Endothelial cell of umbilical vein (primary cell): ENCODE measurements around the gene SOX18. TPM values are rescaled to one million over a fixed set of nuclear protein-coding genes. Genes with fewer than 3 reads are reported as not detected.

ENCODE experiments used
- BruUV-seq: library from RNA; stranded (reverse); fragments of 400-500 nt; replicated peaks from 2 replicates; lab custom pipeline; 2021; lab: Mats Ljungman, UMichigan
- CTCF ChIA-PET: fragments of 300-600, 350-600 bp; sonication (Branson Sonifier 250); formaldehyde crosslinking; loops from one replicate; lab custom pipeline; 2021; ENCODE audit warnings: antibody characterized with exemption, inconsistent platforms; lab: Charles Lee
- POLR2A ChIA-PET: fragments of 300-600, 350-600 bp; sonication (Branson Sonifier 250); formaldehyde crosslinking; loops from one replicate; lab custom pipeline; 2021; ENCODE audit warnings: antibody characterized with exemption, inconsistent platforms; lab: Charles Lee
- DNase-seq: peaks from one replicate; pipeline ENCODE4 v3.0.0-alpha.2; 2011; ENCODE audit warnings: low read depth, low spot score
- FAIRE-seq: peaks from 2 replicates; lab custom pipeline; 2011; peaks lifted over from hg19 to GRCh38; lab: Jason Lieb, UNC
- H2AFZ ChIP-seq: 2 replicates; pipeline ENCODE4 v1.6.0; 2012; ENCODE audit warnings: low read depth, low read length, control low read depth, inconsistent platforms
- H3K27ac ChIP-seq: 2 replicates; pipeline ENCODE4 v1.5.1; 2011; ENCODE audit warnings: low read depth, mild to moderate bottlenecking, control low read depth, low read length, moderate library complexity; ENCODE audit not compliant: insufficient read depth
- H3K27me3 ChIP-seq, 2 experiments: 2 replicates each; pipeline versions ENCODE4 v1.6.0 to v1.6.1; 2011; ENCODE audit warnings: low read length in 2 of 2, mixed read lengths in 1 of 2; ENCODE audit not compliant: control insufficient read depth in 2 of 2, insufficient read depth in 2 of 2
- H3K36me3 ChIP-seq, 2 experiments: 2 replicates in 1 of 2; 3 replicates in 1 of 2; pipeline ENCODE4 v1.5.1; 2011; ENCODE audit warnings: low read length in 2 of 2, mild to moderate bottlenecking in 1 of 2, moderate library complexity in 1 of 2; ENCODE audit not compliant: control insufficient read depth in 2 of 2, insufficient read depth in 2 of 2; ENCODE audit errors: extremely low read depth in 1 of 2
- H3K4me1 ChIP-seq: 3 replicates; pipeline ENCODE4 v1.5.1; 2011; ENCODE audit warnings: mild to moderate bottlenecking, low read length; ENCODE audit not compliant: control insufficient read depth, insufficient read depth; ENCODE audit errors: extremely low read depth
- H3K4me2 ChIP-seq: 2 replicates; pipeline ENCODE4 v1.6.1; 2011; ENCODE audit warnings: low read length, control low read depth, mixed read lengths; ENCODE audit not compliant: insufficient read depth
- H3K4me3 ChIP-seq, 3 experiments: fragments of 200-600 bp in 1 of 3; sonication (generic), shearing (Covaris generic) in 1 of 3; replicated peaks in 1 of 3; 2 replicates each; pipeline ENCODE4 v1.5.1; 2011 to 2016; ENCODE audit warnings: control low read depth in 3 of 3, low read length in 3 of 3, mild to moderate bottlenecking in 2 of 3, inconsistent platforms in 1 of 3, low read depth in 1 of 3, moderate library complexity in 1 of 3; ENCODE audit not compliant: insufficient read depth in 1 of 3
- H3K79me2 ChIP-seq: 2 replicates; pipeline ENCODE4 v1.6.0; 2012; ENCODE audit warnings: low read length, inconsistent platforms; ENCODE audit not compliant: control insufficient read depth, insufficient read depth
- H3K9ac ChIP-seq: replicated peaks from 2 replicates; pipeline ENCODE3; 2011; ENCODE audit warnings: low read length, control low read depth; ENCODE audit not compliant: insufficient read depth; ENCODE audit errors: extremely low read depth
- H3K9me1 ChIP-seq: replicated peaks from 3 replicates; pipeline ENCODE4 v1.6.0; 2011; ENCODE audit warnings: mild to moderate bottlenecking, low read length; ENCODE audit not compliant: control insufficient read depth, insufficient read depth; ENCODE audit errors: extremely low read depth
- H3K9me3 ChIP-seq: replicated peaks from 2 replicates; pipeline ENCODE4 v1.5.1; 2012; ENCODE audit warnings: low read length, inconsistent platforms; ENCODE audit not compliant: control insufficient read depth, insufficient read depth
- H4K20me1 ChIP-seq: replicated peaks from 2 replicates; pipeline ENCODE3; 2011; ENCODE audit warnings: mild to moderate bottlenecking, low read length; ENCODE audit not compliant: control insufficient read depth, insufficient read depth; ENCODE audit errors: extremely low read depth
- EZH2 ChIP-seq: IDR thresholded peaks from 2 replicates; pipeline ENCODE4 v1.6.1; 2012; ENCODE audit warnings: borderline replicate concordance, low read depth, mild to moderate bottlenecking, moderate library complexity, low read length, inconsistent platforms; ENCODE audit not compliant: severe bottlenecking
- FOS ChIP-seq: IDR thresholded peaks from 2 replicates; pipeline ENCODE4 v1.6.1; 2011; ENCODE audit warnings: mild to moderate bottlenecking, low read length, moderate library complexity, borderline replicate concordance; ENCODE audit not compliant: insufficient read depth
- GATA2 ChIP-seq: IDR thresholded peaks from 2 replicates; pipeline ENCODE4 v1.7.0; 2011; ENCODE audit warnings: low read depth, mild to moderate bottlenecking, moderate library complexity, mixed read lengths, low read length; ENCODE audit not compliant: insufficient read length, insufficient read depth
- JUN ChIP-seq: IDR thresholded peaks from 2 replicates; pipeline ENCODE4 v1.6.1; 2011; ENCODE audit warnings: borderline replicate concordance, low read depth; ENCODE audit not compliant: insufficient read length, insufficient read depth
- MYC ChIP-seq: IDR thresholded peaks from one replicate; pipeline ENCODE4 v1.6.1; 2011; ENCODE audit warnings: mild to moderate bottlenecking, low read depth, low read length
- POLR2A ChIP-seq: IDR thresholded peaks from 2 replicates; pipeline ENCODE4 v1.6.1; 2012; ENCODE audit warnings: low read depth, mild to moderate bottlenecking, control low read depth, low read length
- POLR2AphosphoS5 ChIP-seq: IDR thresholded peaks from 2 replicates; pipeline ENCODE4 v1.6.1; 2012; ENCODE audit warnings: low read depth, mild to moderate bottlenecking, control low read depth, low read length, moderate library complexity; ENCODE audit not compliant: insufficient read depth
- dilution Hi-C: fragments of 300-500 bp; cut with MboI; formaldehyde crosslinking; loops from one replicate; pipeline ENCODE4 v1.15.0; 2019; ENCODE audit warnings: low sequenced_read_pairs; ENCODE audit not compliant: extremely low pct_ligation_motif_present
- intact Hi-C: fragments of 100-400 bp; cut with micrococcal nuclease; formaldehyde crosslinking; loops from one replicate; pipeline ENCODE4 v1.10.0; 2022
- polyA plus RNA-seq, 4 experiments: library from polyadenylated mRNA; depleted of rRNA in 3 of 4; stranded (reverse) in 3 of 4; unstranded in 1 of 4; fragments of >200 nt; gene quantifications; 2 replicates each; pipeline versions ENCODE4 v1.2.1 to v1.2.3, GENCODE V29; 2011 to 2012; ENCODE audit warnings: missing spikeins in 1 of 4
- total RNA-seq: library from RNA; stranded (reverse); gene quantifications from 2 replicates; pipeline ENCODE4 v1.2.3, GENCODE V29; 2021
- TF ChIP-seq, protein P1 (sequence below), 2 donors: IDR thresholded peaks; 1 replicate in 1 of 2; 2 replicates in 1 of 2; pipeline ENCODE4 v1.5.1; 2011; ENCODE audit warnings: low read length in 2 of 2, mild to moderate bottlenecking in 2 of 2, moderate library complexity in 2 of 2, control low read depth in 1 of 2, inconsistent platforms in 1 of 2, low read depth in 1 of 2; ENCODE audit not compliant: insufficient read depth in 1 of 2; ENCODE audit errors: extremely low read depth in 1 of 2
- TF ChIP-seq, protein P2 (sequence below): IDR thresholded peaks from 2 replicates; pipeline ENCODE4 v1.6.1; 2011; ENCODE audit not compliant: insufficient read depth, insufficient read length

The SOX18 gene
- total and polyA plus RNA-seq, 2 donors (not counting 3 experiments of a cell fraction or from before 2014, with no cell fraction given): 20.9 to 175 TPM

DNA sequence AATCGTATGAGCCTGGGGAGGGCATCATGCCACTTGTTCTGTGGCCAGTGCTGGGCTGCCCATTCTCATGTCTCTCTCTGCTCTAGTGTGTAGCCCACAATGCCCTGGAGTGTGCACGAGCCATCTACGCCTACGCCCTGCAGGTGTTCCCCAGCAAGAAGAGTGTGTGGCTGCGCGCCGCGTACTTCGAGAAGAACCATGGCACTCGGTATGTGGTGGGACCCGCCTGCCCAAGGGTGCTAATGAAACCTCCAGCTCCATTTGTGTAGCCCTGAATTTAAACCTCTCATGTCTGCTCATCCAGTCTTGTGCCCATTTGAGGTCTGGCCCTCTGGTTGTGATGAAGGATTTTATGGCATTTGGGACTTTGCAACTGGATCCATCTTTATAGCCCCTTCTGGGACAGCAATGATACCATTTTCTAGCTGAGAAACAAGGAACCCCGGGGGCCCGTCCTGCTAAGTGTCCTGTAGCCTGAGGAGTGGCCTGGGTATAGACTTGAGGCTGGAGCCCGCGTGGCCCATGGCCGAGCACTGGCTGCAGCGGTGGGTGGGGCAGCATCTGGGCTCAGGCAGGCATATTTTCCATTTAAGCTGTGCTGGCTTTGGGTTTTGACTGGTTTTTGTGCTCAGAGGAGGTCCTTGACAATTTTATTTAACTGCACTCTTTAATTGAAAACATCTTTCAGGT, 26.6 kb downstream of the SOX18 start:
- peaks cover 15 to 64% of the 10 kb centered on the region in 2 experiments for H3K36me3 ChIP-seq

More for the DNA sequence above, 26.6 kb downstream of the SOX18 start:
- no TSS peak for BruUV-seq
- Histone ChIP-seq H3K9me3 (no peaks in the 10 kb centered on the region), H3K27me3 (no peaks in the 10 kb centered on the region), H3K4me1 (no peaks in the 10 kb centered on the region), H4K20me1 (no peaks in the 10 kb centered on the region), H2AFZ (no peak overlapping the region), H3K9me1 (no peaks in the 10 kb centered on the region), H3K79me2 (no peaks in the 10 kb centered on the region), H3K9ac (no peak overlapping the region), H3K27ac (no peak overlapping the region), H3K4me2 (no peak overlapping the region), H3K4me3 (no peak overlapping the region)
- dilution Hi-C loops: no loop called here
- TF ChIP-seq, protein P1, sequence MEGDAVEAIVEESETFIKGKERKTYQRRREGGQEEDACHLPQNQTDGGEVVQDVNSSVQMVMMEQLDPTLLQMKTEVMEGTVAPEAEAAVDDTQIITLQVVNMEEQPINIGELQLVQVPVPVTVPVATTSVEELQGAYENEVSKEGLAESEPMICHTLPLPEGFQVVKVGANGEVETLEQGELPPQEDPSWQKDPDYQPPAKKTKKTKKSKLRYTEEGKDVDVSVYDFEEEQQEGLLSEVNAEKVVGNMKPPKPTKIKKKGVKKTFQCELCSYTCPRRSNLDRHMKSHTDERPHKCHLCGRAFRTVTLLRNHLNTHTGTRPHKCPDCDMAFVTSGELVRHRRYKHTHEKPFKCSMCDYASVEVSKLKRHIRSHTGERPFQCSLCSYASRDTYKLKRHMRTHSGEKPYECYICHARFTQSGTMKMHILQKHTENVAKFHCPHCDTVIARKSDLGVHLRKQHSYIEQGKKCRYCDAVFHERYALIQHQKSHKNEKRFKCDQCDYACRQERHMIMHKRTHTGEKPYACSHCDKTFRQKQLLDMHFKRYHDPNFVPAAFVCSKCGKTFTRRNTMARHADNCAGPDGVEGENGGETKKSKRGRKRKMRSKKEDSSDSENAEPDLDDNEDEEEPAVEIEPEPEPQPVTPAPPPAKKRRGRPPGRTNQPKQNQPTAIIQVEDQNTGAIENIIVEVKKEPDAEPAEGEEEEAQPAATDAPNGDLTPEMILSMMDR (IDR thresholded peaks at IDR 0.05; ENCODE audit: extremely low read depth in 1 of 2, insufficient read depth in 1 of 2, low read depth in 1 of 2, low read length in 2 of 2): no peak
- TF ChIP-seq GATA2 (no peak), EZH2 (no peak), POLR2AphosphoS5 (no peak), POLR2A (no peak), MYC (no peak), FOS (no peak), JUN (no peak)
- TF ChIP-seq, protein P2, sequence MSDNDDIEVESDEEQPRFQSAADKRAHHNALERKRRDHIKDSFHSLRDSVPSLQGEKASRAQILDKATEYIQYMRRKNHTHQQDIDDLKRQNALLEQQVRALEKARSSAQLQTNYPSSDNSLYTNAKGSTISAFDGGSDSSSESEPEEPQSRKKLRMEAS: no peak
- DNase-seq (no peak), FAIRE-seq (no peak)
- intact Hi-C loops: no loop called here
- ChIA-PET CTCF (no interaction called here), POLR2A (interaction anchor here (0.6 kb wide), 1 partner anchor 48 kb away, joined by 6 read pairs; no protein-coding TSS in a partner anchor)
